ENCODE results near the gene BRPF1.
"Not testable (repeated sequence)": the region's sequence is repeated elsewhere in the genome, so short reads cannot be mapped to it uniquely, and the experiment has no call there.

BRPF1 gene

GRCh38 chr3:9769426-9770275, 38.1 kb downstream of the BRPF1 start, which contains the start of gene CAMK1:
Gene CAMK1, minus strand, starts transcription at chr3:9769947. Its CDS starts 2,198 bp downstream, at chr3:9767749.
- DNase-seq (ENCODE audit: low read depth), result peak; percentile 71

- no peak for DNase-seq (ENCODE audit: low read depth)
Observed at GRCh38 chr3:9770276-9770812, 38.8 kb downstream of the BRPF1 start.

GRCh38 chr3:9771007-9771406, 39.5 kb downstream of the BRPF1 start:
- not testable (repeated sequence) for DNase-seq (ENCODE audit: low read depth)

- DNase-seq (ENCODE audit: low read depth), result no peak
Observed at GRCh38 chr3:9776896-9777693, 45.6 kb downstream of the BRPF1 start.

- no peak for DNase-seq (ENCODE audit: low read depth)
Observed at GRCh38 chr3:9777694-9778021, 46.1 kb downstream of the BRPF1 start.

- peak; percentile 59 for DNase-seq (ENCODE audit: low read depth)
Observed at GRCh38 chr3:9778143-9779074, 46.9 kb downstream of the BRPF1 start.

GRCh38 chr3:9779075-9779593, 47.6 kb downstream of the BRPF1 start:
- DNase-seq (ENCODE audit: low read depth), result no peak

- peak; percentile 39 for DNase-seq (ENCODE audit: low read depth)
Observed at GRCh38 chr3:9779721-9780457, 48.4 kb downstream of the BRPF1 start.

GRCh38 chr3:9780458-9780812, 48.9 kb downstream of the BRPF1 start:
- DNase-seq (ENCODE audit: low read depth), result no peak

GRCh38 chr3:9780910-9781309, 49.4 kb downstream of the BRPF1 start:
- no peak for DNase-seq (ENCODE audit: low read depth)

GRCh38 chr3:9781551-9781950, 50.0 kb downstream of the BRPF1 start:
- no peak for DNase-seq (ENCODE audit: low read depth)

- DNase-seq (ENCODE audit: low read depth), result no peak
Observed at GRCh38 chr3:9781978-9782603, 50.6 kb downstream of the BRPF1 start.

- no peak for DNase-seq (ENCODE audit: low read depth)
Observed at GRCh38 chr3:9782770-9783169, 51.2 kb downstream of the BRPF1 start.

GRCh38 chr3:9783954-9784353, 52.4 kb downstream of the BRPF1 start:
- DNase-seq (ENCODE audit: low read depth), result no peak

- DNase-seq (ENCODE audit: low read depth), result no peak
Observed at GRCh38 chr3:9784965-9785364, 53.4 kb downstream of the BRPF1 start.

- no peak for DNase-seq (ENCODE audit: low read depth)
Observed at GRCh38 chr3:9785602-9786001, 54.1 kb downstream of the BRPF1 start.

- no peak for DNase-seq (ENCODE audit: low read depth)
Observed at GRCh38 chr3:9786209-9786739, 54.7 kb downstream of the BRPF1 start.

GRCh38 chr3:9786825-9787669, 55.5 kb downstream of the BRPF1 start:
- DNase-seq (ENCODE audit: low read depth), result no peak

GRCh38 chr3:9787714-9788113, 56.2 kb downstream of the BRPF1 start:
- DNase-seq (ENCODE audit: low read depth), result peak; percentile 33

All from activated T-cell treated with anti-CD3 and anti-CD28 coated beads for 48 hours (primary cell).